GM12878 (cell line): ENCODE data around the gene TBRG4. TPM values are rescaled to one million over a fixed set of nuclear protein-coding genes. Genes with fewer than 3 reads are reported as not detected.

Experiments used
- ATAC-seq: fragments of 200-7000 bp; cut with Tn5 transposase; 3 replicates; pipeline ENCODE4 v1.9.1; 2020; ENCODE audit warnings: mild to moderate bottlenecking, moderate library complexity
- BruUV-seq: library from RNA; stranded (reverse); fragments of 400-500 nt; replicated peaks from 2 replicates; lab custom pipeline; 2021; lab: Mats Ljungman, UMichigan
- CTCF ChIA-PET: fragments of 300-600 bp; sonication (Branson Sonifier 250); formaldehyde crosslinking; extraction: SDS; loops from one replicate; lab custom pipeline; 2021; ENCODE audit warnings: inconsistent platforms; lab: Yijun Ruan, JAX
- POLR2A ChIA-PET: fragments of 350-600 bp; formaldehyde crosslinking; extraction: SDS; loops from one replicate; lab custom pipeline; 2021; ENCODE audit warnings: inconsistent platforms; lab: Charles Lee
- RAD21 ChIA-PET: fragments of 300-600 bp; sonication (Branson Sonifier 250); formaldehyde crosslinking; loops from one replicate; lab custom pipeline; 2023; ENCODE audit warnings: antibody characterized with exemption; ENCODE audit not compliant: unreplicated experiment; lab: Charles Lee
- SMC1A ChIA-PET: fragments of 300-600 bp; sonication (Branson Sonifier 250); formaldehyde crosslinking; loops from one replicate; lab custom pipeline; 2023; ENCODE audit not compliant: unreplicated experiment, uncharacterized antibody; lab: Charles Lee
- DNase-seq: peaks from one replicate; pipeline ENCODE4 v3.0.0-alpha.2; 2011; ENCODE audit warnings: low read depth, low spot score
- FAIRE-seq: peaks from 3 replicates; lab custom pipeline; 2011; peaks lifted over from hg19 to GRCh38; lab: Jason Lieb, UNC
- H2AFZ ChIP-seq: 2 replicates; pipeline ENCODE4 v1.6.0; 2011; ENCODE audit warnings: low read depth, low read length, control low read depth; ENCODE audit not compliant: control insufficient read depth
- H3K27ac ChIP-seq: 2 replicates; pipeline ENCODE4 v1.5.1; 2011; ENCODE audit warnings: control low read depth; ENCODE audit not compliant: control insufficient read depth, insufficient read depth
- H3K27me3 ChIP-seq, 2 experiments: replicated peaks in 1 of 2; 2 replicates each; pipeline versions ENCODE4 v1.6.0 to v1.6.1; 2011; ENCODE audit warnings: low read length in 1 of 2; ENCODE audit not compliant: control insufficient read depth in 2 of 2, insufficient read depth in 2 of 2
- H3K36me3 ChIP-seq, 2 experiments: 2 replicates each; pipeline ENCODE4 v1.5.1; 2011; ENCODE audit warnings: low read length in 1 of 2; ENCODE audit not compliant: control insufficient read depth in 2 of 2, insufficient read depth in 2 of 2
- H3K4me1 ChIP-seq: 2 replicates; pipeline ENCODE4 v1.6.1; 2011; ENCODE audit warnings: mild to moderate bottlenecking, low read length, moderate library complexity, mixed read lengths; ENCODE audit not compliant: control insufficient read depth, insufficient read depth
- H3K4me2 ChIP-seq: 2 replicates; pipeline ENCODE4 v1.6.0; 2011; ENCODE audit warnings: control low read depth; ENCODE audit not compliant: control insufficient read depth, insufficient read depth
- H3K4me3 ChIP-seq: fragments of 200-600 bp; sonication (generic); 2 replicates; pipeline ENCODE4 v1.5.1; 2016
- H3K79me2 ChIP-seq: 2 replicates; pipeline ENCODE4 v1.6.0; 2011; ENCODE audit warnings: low read length; ENCODE audit not compliant: control insufficient read depth, insufficient read depth
- H3K9ac ChIP-seq: 2 replicates; pipeline ENCODE4 v1.8.0; 2011; ENCODE audit warnings: low read length, control low read depth, mixed read lengths; ENCODE audit not compliant: control insufficient read depth, insufficient read depth
- H3K9me3 ChIP-seq: replicated peaks from 3 replicates; pipeline ENCODE4 v1.5.1; 2011; ENCODE audit warnings: mild to moderate bottlenecking, low read length; ENCODE audit not compliant: control insufficient read depth, insufficient read depth
- H4K20me1 ChIP-seq: 2 replicates; pipeline ENCODE4 v1.6.0; 2011; ENCODE audit not compliant: control insufficient read depth, insufficient read depth
- CREB1 ChIP-seq: IDR thresholded peaks from 2 replicates; pipeline ENCODE4 v1.6.1; 2012; ENCODE audit warnings: low read depth, mild to moderate bottlenecking, inconsistent platforms
- ESRRA ChIP-seq: IDR thresholded peaks from 2 replicates; pipeline ENCODE4 v1.6.1; 2012; ENCODE audit warnings: mild to moderate bottlenecking, low read length, improper control_type of control experiment
- IKZF1 ChIP-seq: fragments of 450-650 bp; conservative IDR thresholded peaks from 2 replicates; pipeline ENCODE4 v1.6.1; 2017; ENCODE audit warnings: antibody characterized with exemption, mild to moderate bottlenecking
- IRF3 ChIP-seq: fragments of 450-650 bp; IDR thresholded peaks from 2 replicates; pipeline ENCODE4 v1.6.1; 2014; ENCODE audit warnings: mild to moderate bottlenecking
- LARP7 ChIP-seq: fragments of 450-650 bp; IDR thresholded peaks from 2 replicates; pipeline ENCODE4 v1.6.1; 2017; ENCODE audit warnings: mild to moderate bottlenecking
- MEF2A ChIP-seq: IDR thresholded peaks from 2 replicates; pipeline ENCODE4 v1.6.1; 2011; ENCODE audit warnings: low read depth, mild to moderate bottlenecking, low read length, moderate library complexity; ENCODE audit not compliant: insufficient read depth
- NBN ChIP-seq: fragments of 450-650 bp; IDR thresholded peaks from 2 replicates; pipeline ENCODE4 v1.6.1; 2016
- NR2C1 ChIP-seq: fragments of 450-650 bp; IDR thresholded peaks from 2 replicates; pipeline ENCODE4 v1.6.1; 2017; ENCODE audit warnings: antibody characterized with exemption, mild to moderate bottlenecking, moderate library complexity
- PML ChIP-seq: IDR thresholded peaks from 2 replicates; pipeline ENCODE4 v1.6.1; 2012; ENCODE audit warnings: low read length, inconsistent platforms
- SKIL ChIP-seq: fragments of 450-650 bp; IDR thresholded peaks from 2 replicates; pipeline ENCODE4 v1.6.1; 2017; ENCODE audit warnings: mild to moderate bottlenecking, low read depth, inconsistent platforms; ENCODE audit not compliant: poor library complexity, severe bottlenecking
- WGBS: methylation state at CpG from one replicate; pipeline ENCODE4 v1.1.6; 2016; ENCODE audit warnings: low lambda C conversion rate; ENCODE audit not compliant: insufficient replicate concordance, insufficient coverage; ENCODE audit errors: missing lambda C conversion rate; 5-methylcytosine and 5-hydroxymethylcytosine counted together
- in situ Hi-C: fragments of 300-500 bp; cut with MboI; formaldehyde crosslinking; loops from 9 replicates; pipeline ENCODE4 v1.14.3; 2018; ENCODE audit warnings: mixed read lengths
- intact Hi-C: fragments of 100-400 bp; cut with micrococcal nuclease; formaldehyde crosslinking; loops from one replicate; pipeline ENCODE4 v1.14.2; 2022; ENCODE audit not compliant: unreplicated experiment
- polyA plus RNA-seq, 11 experiments: library from polyadenylated mRNA; depleted of rRNA in 4 of 11; unstranded in 6 of 11; stranded (reverse) in 5 of 11; fragments of >200 nt; fragmentation: Nextera tagmentation in 4 of 11; fragmentation: Illumina TruSeq in 1 of 11; extraction: Ambion mirVana in 4 of 11; extraction: Trizol in 1 of 11; gene quantifications; 1 replicate in 1 of 11; 2 replicates in 10 of 11; pipeline versions ENCODE4 v1.2.1 to v1.2.3, GENCODE V29; 2011 to 2016; ENCODE audit warnings: inconsistent platforms in 2 of 11, missing spikeins in 2 of 11, low read depth in 1 of 11
- total RNA-seq, 4 experiments: library from RNA; depleted of rRNA in 3 of 4; stranded (reverse); fragments of >200 nt in 3 of 4; fragmentation: Illumina TruSeq in 1 of 4; extraction: Trizol in 1 of 4; gene quantifications; 2 replicates each; pipeline versions ENCODE4 v1.2.1 to v1.2.3, GENCODE V29; 2013 to 2021

Gene TBRG4
- total and polyA plus RNA-seq, 10 of the 15 experiments (the other 5 are each of a cell fraction or from before 2014, with no cell fraction given), result 8.4 to 130 (median 118) TPM

GRCh38 chr7:45081670-45081974 is 29.9 kb downstream of the TBRG4 start:
- H3K79me2 ChIP-seq, result no peaks in the 10 kb centered on the region
- ChIA-PET RAD21 (interaction anchor here (1.6 kb wide), 1 partner anchor 108 kb away, joined by 6 read pairs; no protein-coding TSS in a partner anchor), CTCF (interaction anchor here (1.0 kb wide), 1 partner anchor 108 kb away, joined by 4 read pairs; no protein-coding TSS in a partner anchor), SMC1A (no interaction called here), POLR2A (no interaction called here)
- no peak overlapping the region for H3K27ac ChIP-seq
- no peak for DNase-seq
- no peaks in the 10 kb centered on the region for H4K20me1 ChIP-seq
- ATAC-seq, result no peak
- no peak overlapping the region for H3K4me3 ChIP-seq
- FAIRE-seq, result no peak
- intact Hi-C loops, result no loop called here
- no peak overlapping the region for H3K9ac ChIP-seq
- in situ Hi-C loops, result no loop called here
- H3K27me3 ChIP-seq, result no peaks in the 10 kb centered on the region
- H3K36me3 ChIP-seq, result no peaks in the 10 kb centered on the region; a peak in 2 of 4 replicates
- no peak overlapping the region for H2AFZ ChIP-seq
- WGBS, result 81% methylated on average over 9 of the region's 9 CpGs
- no peaks in the 10 kb centered on the region for H3K4me1 ChIP-seq
- no TSS peak for BruUV-seq
- TF ChIP-seq PML (no peak), IRF3 (no peak), CREB1 (no peak), NR2C1 (no peak), SKIL (no peak), NBN (no peak), IKZF1 (no peak), LARP7 (no peak), MEF2A (no peak), ESRRA (no peak)
- TF ChIP-seq, all 136 proteins: peak for 0
- no peak overlapping the region for H3K4me2 ChIP-seq
- H3K9me3 ChIP-seq, result no peaks in the 10 kb centered on the region
